HG03025 (cell line): ENCODE data around the gene PCK1.

ENCODE experiments used
- ATAC-seq: cut with Tn5 transposase; IDR thresholded peaks from one replicate; pipeline ENCODE4 v1.9.1; 2021; ENCODE audit warnings: mild to moderate bottlenecking, moderate library complexity; ENCODE audit not compliant: unreplicated experiment, low FRiP score

Gene PCK1

GRCh38 chr20:57559658-57560553, 1.0 kb upstream of the PCK1 start:
- ATAC-seq: no peak

GRCh38 chr20:57561356-57562279, 708 bp downstream of the PCK1 start:
- no peak for ATAC-seq

GRCh38 chr20:57562541-57563465, 1.9 kb downstream of the PCK1 start:
- ATAC-seq: no peak

- ATAC-seq: no peak
Measured at GRCh38 chr20:57563522-57563921, 2.6 kb downstream of the PCK1 start.

GRCh38 chr20:57564180-57564802, 3.4 kb downstream of the PCK1 start:
- ATAC-seq: no peak

GRCh38 chr20:57564951-57565642, 4.2 kb downstream of the PCK1 start:
- no peak for ATAC-seq

- ATAC-seq: no peak
Measured at GRCh38 chr20:57566399-57566798, 5.5 kb downstream of the PCK1 start.

GRCh38 chr20:57566803-57567459, 6.0 kb downstream of the PCK1 start:
- no peak for ATAC-seq

- no peak for ATAC-seq
Measured at GRCh38 chr20:57567471-57568079, 6.7 kb downstream of the PCK1 start.

- ATAC-seq: no peak
Measured at GRCh38 chr20:57568088-57568896, 7.4 kb downstream of the PCK1 start.

- ATAC-seq: no peak
Measured at GRCh38 chr20:57568960-57569359, 8.1 kb downstream of the PCK1 start.

- no peak for ATAC-seq
Measured at GRCh38 chr20:57570145-57570850, 9.4 kb downstream of the PCK1 start.

- ATAC-seq: no peak
Measured at GRCh38 chr20:57570920-57571319, 10.0 kb downstream of the PCK1 start.

GRCh38 chr20:57571782-57572416, 11.0 kb downstream of the PCK1 start:
- ATAC-seq: no peak

- ATAC-seq: no peak
Measured at GRCh38 chr20:57573242-57573641, 12.3 kb downstream of the PCK1 start.

GRCh38 chr20:57573894-57574293, 13.0 kb downstream of the PCK1 start:
- ATAC-seq: no peak
